IgD-negative memory B cell (primary cell): ENCODE data around the gene PCSK1N. TPM values are rescaled to one million over a fixed set of nuclear protein-coding genes. Genes with fewer than 3 reads are reported as not detected.

Experiments used
- H3K27ac Mint-ChIP-seq, 3 donors: one replicate each; pipeline ENCODE4 v1.8.0; 2020 to 2022; ENCODE audit warnings: mild to moderate bottlenecking in 3 of 3, mixed read lengths in 3 of 3, moderate library complexity in 1 of 3
- H3K27me3 Mint-ChIP-seq: one replicate; pipeline ENCODE4 v1.8.0; 2021; ENCODE audit warnings: mixed read lengths
- H3K36me3 Mint-ChIP-seq: one replicate; pipeline ENCODE4 v1.8.0; 2020; ENCODE audit warnings: mild to moderate bottlenecking, mixed read lengths
- H3K4me1 Mint-ChIP-seq, 3 donors: one replicate each; pipeline ENCODE4 v1.8.0; 2020 to 2022; ENCODE audit warnings: mixed read lengths in 3 of 3, mild to moderate bottlenecking in 1 of 3
- H3K4me3 Mint-ChIP-seq, 4 donors: one replicate each; pipeline ENCODE4 v1.8.0; 2020 to 2022; ENCODE audit warnings: mild to moderate bottlenecking in 4 of 4, mixed read lengths in 4 of 4, moderate library complexity in 3 of 4
- H3K9me3 Mint-ChIP-seq, 3 donors: one replicate each; pipeline ENCODE4 v1.8.0; 2020 to 2021; ENCODE audit warnings: mixed read lengths in 3 of 3, mild to moderate bottlenecking in 1 of 3
- polyA plus RNA-seq: library from polyadenylated mRNA; unstranded; fragments of 300-500 nt; fragmentation: Illumina TruSeq; gene quantifications from one replicate; pipeline ENCODE4 v1.2.3, GENCODE V29; 2021

Gene PCSK1N
- polyA plus RNA-seq, 1 donor from 2014 or later: 0.51 TPM

- no peaks in the 10 kb centered on the region for H3K36me3 Mint-ChIP-seq
- peak overlapping the region in 2 of 3 donors; percentile 34 to 83 for H3K27ac Mint-ChIP-seq
- peaks cover 14% of the 10 kb centered on the region for H3K27me3 Mint-ChIP-seq
- peaks cover 0 to 3% (median 1%) of the 10 kb centered on the region in 3 donors for H3K4me1 Mint-ChIP-seq
- no peaks in the 10 kb centered on the region for H3K9me3 Mint-ChIP-seq
- no peak overlapping the region for H3K4me3 Mint-ChIP-seq
Measured at GRCh38 chrX:48787505-48788443, 47.6 kb downstream of the PCSK1N start.

DNA sequence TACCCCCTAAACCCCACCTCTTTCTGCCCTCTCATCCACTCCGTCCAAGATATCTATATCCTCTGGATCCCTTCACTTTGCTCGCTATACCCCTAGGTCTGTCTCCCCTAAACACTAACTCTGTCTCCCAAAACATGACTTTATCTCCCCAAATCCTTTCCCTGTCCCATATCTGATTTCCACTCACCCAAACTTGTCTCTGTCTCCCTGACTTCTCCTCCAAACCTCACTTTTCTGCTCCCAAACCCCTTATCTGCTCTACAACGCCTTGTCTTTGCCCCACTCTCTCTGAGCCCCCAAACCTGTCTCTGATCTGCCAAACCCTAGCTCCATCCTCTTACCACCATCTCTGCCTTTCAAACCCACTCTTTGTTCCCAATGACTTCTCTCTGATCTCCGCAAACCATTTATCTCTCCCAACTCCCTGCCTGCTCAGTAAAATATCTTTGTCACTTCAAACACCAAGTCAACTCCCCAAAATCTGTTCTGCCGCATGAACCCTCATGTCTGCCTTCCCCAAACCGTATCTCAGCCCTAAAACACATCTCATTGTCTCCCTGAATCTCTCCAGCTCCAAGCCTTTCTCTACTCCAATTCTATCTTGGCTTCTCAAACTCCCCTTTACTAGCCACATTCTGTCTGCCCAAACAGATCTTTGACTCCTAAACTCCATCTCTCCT lies 48.4 kb downstream of the PCSK1N start:
- Mint-ChIP-seq H3K27me3 (peaks cover 14% of the 10 kb centered on the region), H3K36me3 (no peaks in the 10 kb centered on the region), H3K4me1 (peaks cover 0 to 3% (median 1%) of the 10 kb centered on the region in 3 donors), H3K4me3 (no peak overlapping the region), H3K27ac (peak overlapping the region in 1 of 3 donors; percentile 83), H3K9me3 (no peaks in the 10 kb centered on the region)

DNA sequence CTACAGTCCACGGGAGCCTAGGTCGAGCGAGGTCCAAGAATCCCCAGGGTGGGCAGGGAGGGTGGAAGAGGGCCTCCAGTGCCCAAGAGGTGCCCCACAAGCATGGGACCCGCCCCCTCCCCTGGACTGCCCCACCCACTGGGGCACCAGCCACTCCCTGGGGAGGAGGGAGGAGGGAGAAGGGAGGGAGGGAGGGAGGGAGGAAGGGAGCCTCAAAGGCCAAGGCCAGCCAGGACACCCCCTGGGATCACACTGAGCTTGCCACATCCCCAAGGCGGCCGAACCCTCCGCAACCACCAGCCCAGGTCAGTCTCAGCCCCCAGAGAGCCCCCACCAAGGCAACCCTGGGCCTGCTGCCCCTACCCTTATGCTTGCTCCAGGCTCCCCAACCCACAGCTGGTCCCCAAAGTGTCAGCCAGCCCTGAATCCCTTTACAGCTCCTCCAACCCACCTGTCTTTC lies 49.0 kb downstream of the PCSK1N start, which contains the start of gene GATA1:
Gene GATA1 (plus strand): TSS at position 250 of the 460 bp plus-strand sequence. CDS start 4,520 bp downstream, outside the sequence.
- H3K9me3 Mint-ChIP-seq: no peaks in the 10 kb centered on the region
- peaks cover 0 to 3% (median 1%) of the 10 kb centered on the region in 3 donors for H3K4me1 Mint-ChIP-seq
- H3K4me3 Mint-ChIP-seq: no peak within 1 kb of the TSS
- H3K27me3 Mint-ChIP-seq: peaks cover 14% of the 10 kb centered on the region
- H3K36me3 Mint-ChIP-seq: no peaks in the 10 kb centered on the region
- peak within 1 kb of the TSS in 1 of 3 donors; percentile 83 for H3K27ac Mint-ChIP-seq

GRCh38 chrX:48785540-48786214 lies 49.7 kb downstream of the PCSK1N start:
- no peaks in the 10 kb centered on the region for H3K9me3 Mint-ChIP-seq
- H3K4me3 Mint-ChIP-seq: no peak overlapping the region
- H3K36me3 Mint-ChIP-seq: no peaks in the 10 kb centered on the region
- peaks cover 14% of the 10 kb centered on the region for H3K27me3 Mint-ChIP-seq
- peaks cover 0 to 3% (median 1%) of the 10 kb centered on the region in 3 donors for H3K4me1 Mint-ChIP-seq
- H3K27ac Mint-ChIP-seq: no peak overlapping the region

DNA sequence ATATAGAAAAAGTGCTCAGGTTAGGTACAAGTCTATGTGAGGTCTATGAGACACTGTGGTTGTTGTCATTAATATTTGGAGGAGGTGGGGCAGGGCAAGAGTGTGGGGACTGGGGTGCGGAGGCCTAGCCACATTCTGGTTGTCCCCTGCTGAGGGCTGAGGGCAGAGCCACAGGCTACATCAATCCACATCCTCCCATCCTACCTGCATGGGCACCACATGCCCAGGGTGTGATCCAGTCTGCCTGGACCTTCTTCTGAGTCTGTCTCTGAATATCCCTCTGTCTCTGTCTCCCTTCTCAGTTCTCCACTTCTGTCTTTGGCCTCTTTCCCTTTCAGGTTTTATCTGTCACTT lies 50.2 kb downstream of the PCSK1N start:
- peaks cover 14% of the 10 kb centered on the region for H3K27me3 Mint-ChIP-seq
- H3K4me3 Mint-ChIP-seq: no peak overlapping the region
- H3K9me3 Mint-ChIP-seq: no peaks in the 10 kb centered on the region
- peaks cover 0 to 3% (median 1%) of the 10 kb centered on the region in 3 donors for H3K4me1 Mint-ChIP-seq
- no peak overlapping the region for H3K27ac Mint-ChIP-seq
- H3K36me3 Mint-ChIP-seq: no peaks in the 10 kb centered on the region

DNA sequence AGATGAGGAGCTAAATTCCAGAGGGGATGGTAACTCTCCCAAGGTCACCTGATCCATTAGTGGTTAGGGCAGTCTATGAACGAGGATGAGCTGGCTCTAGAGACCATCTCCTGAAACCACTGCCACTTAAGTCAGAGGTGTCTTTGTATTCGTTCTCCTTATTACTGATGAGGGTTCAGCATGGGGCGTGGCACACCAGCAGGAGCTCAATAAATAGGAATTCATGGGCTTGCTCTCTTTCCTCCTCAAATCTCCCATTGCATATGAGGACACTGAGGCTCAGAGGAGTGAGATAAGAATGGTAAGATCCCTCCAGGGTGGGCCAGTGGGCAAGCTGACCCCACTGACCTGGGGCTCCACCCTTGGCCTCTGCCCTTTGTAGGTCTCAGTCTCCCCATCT lies 50.7 kb downstream of the PCSK1N start:
- H3K4me3 Mint-ChIP-seq: no peak overlapping the region
- H3K27me3 Mint-ChIP-seq: peaks cover 13% of the 10 kb centered on the region
- no peaks in the 10 kb centered on the region for H3K36me3 Mint-ChIP-seq
- H3K9me3 Mint-ChIP-seq: no peaks in the 10 kb centered on the region
- no peak overlapping the region for H3K27ac Mint-ChIP-seq
- H3K4me1 Mint-ChIP-seq: peaks cover 0 to 3% (median 1%) of the 10 kb centered on the region in 3 donors

GRCh38 chrX:48782795-48783194 lies 52.6 kb downstream of the PCSK1N start:
- no peaks in the 10 kb centered on the region for H3K36me3 Mint-ChIP-seq
- H3K4me3 Mint-ChIP-seq: no peak overlapping the region
- no peaks in the 10 kb centered on the region for H3K9me3 Mint-ChIP-seq
- peaks cover 7% of the 10 kb centered on the region for H3K27me3 Mint-ChIP-seq
- no peaks in the 10 kb centered on the region for H3K4me1 Mint-ChIP-seq
- no peak overlapping the region for H3K27ac Mint-ChIP-seq

DNA sequence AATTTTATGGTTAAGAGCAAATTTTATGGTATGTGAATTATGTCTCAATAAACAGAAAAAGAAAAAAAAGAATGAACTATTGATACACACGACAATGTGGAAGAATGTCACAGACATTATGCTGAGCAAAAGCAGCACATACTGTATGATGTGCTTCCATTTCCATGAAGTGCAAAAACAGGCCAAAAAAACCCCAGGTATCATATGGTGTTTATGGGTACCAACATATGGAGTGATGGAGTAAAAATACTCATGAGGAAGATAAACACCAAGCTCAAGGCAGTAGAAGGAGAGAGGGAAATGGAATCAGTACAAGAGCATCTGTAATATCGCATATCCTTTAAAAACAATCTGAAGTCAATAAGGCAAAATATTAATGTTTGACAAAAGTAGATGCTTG lies 53.2 kb downstream of the PCSK1N start:
- Mint-ChIP-seq H3K27ac (no peak overlapping the region), H3K36me3 (no peaks in the 10 kb centered on the region), H3K4me3 (no peak overlapping the region), H3K27me3 (peaks cover 7% of the 10 kb centered on the region), H3K9me3 (no peaks in the 10 kb centered on the region), H3K4me1 (no peaks in the 10 kb centered on the region)

GRCh38 chrX:48781705-48782104 lies 53.7 kb downstream of the PCSK1N start:
- Mint-ChIP-seq H3K4me3 (no peak overlapping the region), H3K36me3 (no peaks in the 10 kb centered on the region), H3K4me1 (no peaks in the 10 kb centered on the region), H3K9me3 (no peaks in the 10 kb centered on the region), H3K27ac (no peak overlapping the region), H3K27me3 (peaks cover 3% of the 10 kb centered on the region)

Other genes starting within 250 kb of the PCSK1N start
- 53.2 TPM for gene WDR13, start 238.1 kb downstream of the PCSK1N start, polyA plus RNA-seq
- gene WAS, start 151.8 kb downstream of the PCSK1N start, polyA plus RNA-seq: 26.5 TPM
- 8.6 TPM for gene SUV39H1, start 138.9 kb downstream of the PCSK1N start, polyA plus RNA-seq
- gene GLOD5, start 73.9 kb downstream of the PCSK1N start, polyA plus RNA-seq: not detected
- gene GATA1, start 49.0 kb downstream of the PCSK1N start, polyA plus RNA-seq: not detected
- 20.1 TPM for gene HDAC6, start 33.5 kb downstream of the PCSK1N start, polyA plus RNA-seq
- gene ERAS, start 9.1 kb downstream of the PCSK1N start, polyA plus RNA-seq: not detected
- gene TIMM17B, start 62.2 kb upstream of the PCSK1N start, polyA plus RNA-seq: 90.3 TPM
- gene PQBP1, start 62.3 kb upstream of the PCSK1N start, polyA plus RNA-seq: 99.8 TPM
- gene SLC35A2, start 76.0 kb upstream of the PCSK1N start, polyA plus RNA-seq: 9.6 TPM
- 216 TPM for gene PIM2, start 83.4 kb upstream of the PCSK1N start, polyA plus RNA-seq
- 30.2 TPM for gene OTUD5, start 122.0 kb upstream of the PCSK1N start, polyA plus RNA-seq
- gene KCND1, start 136.2 kb upstream of the PCSK1N start, polyA plus RNA-seq: 0.13 TPM
- gene GRIPAP1, start 166.7 kb upstream of the PCSK1N start, polyA plus RNA-seq: 22.5 TPM
- 6.7 TPM for gene TFE3, start 207.7 kb upstream of the PCSK1N start, polyA plus RNA-seq
- gene CCDC120, start 223.4 kb upstream of the PCSK1N start, polyA plus RNA-seq: 1.2 TPM
- gene PRAF2, start 238.4 kb upstream of the PCSK1N start, polyA plus RNA-seq: 37.6 TPM
- gene WDR45, start 244.3 kb upstream of the PCSK1N start, polyA plus RNA-seq: 58.3 TPM